ENCODE measurements around the gene CLEC10A. TPM values are rescaled to one million over a fixed set of nuclear protein-coding genes. Genes with fewer than 3 reads are reported as not detected.

Gene CLEC10A, protein sequence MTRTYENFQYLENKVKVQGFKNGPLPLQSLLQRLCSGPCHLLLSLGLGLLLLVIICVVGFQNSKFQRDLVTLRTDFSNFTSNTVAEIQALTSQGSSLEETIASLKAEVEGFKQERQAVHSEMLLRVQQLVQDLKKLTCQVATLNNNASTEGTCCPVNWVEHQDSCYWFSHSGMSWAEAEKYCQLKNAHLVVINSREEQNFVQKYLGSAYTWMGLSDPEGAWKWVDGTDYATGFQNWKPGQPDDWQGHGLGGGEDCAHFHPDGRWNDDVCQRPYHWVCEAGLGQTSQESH
- total RNA-seq = not detected in 2 replicates

DNA sequence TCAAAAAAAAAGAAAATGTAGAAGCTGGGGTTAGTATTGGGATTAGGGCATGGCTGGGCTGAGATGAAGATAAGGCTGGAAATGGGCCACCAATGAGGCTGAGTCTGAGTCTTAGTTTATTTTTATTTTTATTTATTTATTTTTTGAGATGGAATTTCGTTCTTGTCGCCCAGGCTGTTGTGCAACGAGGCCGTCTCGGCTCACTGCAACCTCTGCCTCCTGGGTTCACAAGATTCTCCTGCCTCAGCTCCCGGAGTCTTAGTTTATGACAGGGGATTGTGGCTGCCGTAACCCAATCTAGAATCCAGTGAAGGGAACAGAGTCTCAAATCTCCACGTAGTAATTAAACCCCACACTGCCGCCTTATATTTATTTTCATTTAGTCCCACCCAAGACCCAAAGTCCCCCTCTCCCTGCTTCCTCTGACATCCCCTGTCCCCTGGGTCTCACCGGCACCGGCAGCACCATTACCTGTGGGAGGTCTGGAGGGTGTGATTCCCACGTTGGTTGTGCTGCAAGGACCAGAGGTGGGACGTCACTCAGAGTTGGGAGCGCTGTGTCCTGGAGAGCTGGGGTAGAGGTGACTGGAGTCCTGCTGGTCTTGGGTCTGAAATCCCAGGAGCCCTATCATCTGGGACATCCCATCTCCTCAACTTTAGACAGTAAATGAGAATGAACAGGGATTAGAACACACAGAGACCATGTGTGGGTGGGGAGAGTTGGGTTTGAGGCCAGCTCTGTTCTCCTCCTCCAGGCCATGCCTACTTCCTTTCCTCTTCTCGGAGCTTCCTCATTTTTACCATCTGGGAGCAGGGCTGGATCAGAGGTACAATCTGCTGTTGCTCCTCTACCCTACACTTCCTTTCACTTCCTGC lies at the start of gene CLEC10A:
Gene CLEC10A (minus strand): TSS at position 671 of the 875 bp plus-strand sequence. CDS start 1,439 bp downstream, outside the sequence.

GRCh38 chr17:7114241-7114874 lies 34.3 kb upstream of the CLEC10A start, which contains the start of gene ASGR2:
Gene ASGR2 (minus strand): TSS chr17:7114822. CDS start chr17:7114240, 582 bp downstream.

GRCh38 chr17:7043497-7044198 lies 36.4 kb downstream of the CLEC10A start, which contains the start of gene SLC16A11:
Gene SLC16A11 (minus strand): TSS chr17:7044092. CDS start chr17:7043513, 579 bp downstream.

DNA sequence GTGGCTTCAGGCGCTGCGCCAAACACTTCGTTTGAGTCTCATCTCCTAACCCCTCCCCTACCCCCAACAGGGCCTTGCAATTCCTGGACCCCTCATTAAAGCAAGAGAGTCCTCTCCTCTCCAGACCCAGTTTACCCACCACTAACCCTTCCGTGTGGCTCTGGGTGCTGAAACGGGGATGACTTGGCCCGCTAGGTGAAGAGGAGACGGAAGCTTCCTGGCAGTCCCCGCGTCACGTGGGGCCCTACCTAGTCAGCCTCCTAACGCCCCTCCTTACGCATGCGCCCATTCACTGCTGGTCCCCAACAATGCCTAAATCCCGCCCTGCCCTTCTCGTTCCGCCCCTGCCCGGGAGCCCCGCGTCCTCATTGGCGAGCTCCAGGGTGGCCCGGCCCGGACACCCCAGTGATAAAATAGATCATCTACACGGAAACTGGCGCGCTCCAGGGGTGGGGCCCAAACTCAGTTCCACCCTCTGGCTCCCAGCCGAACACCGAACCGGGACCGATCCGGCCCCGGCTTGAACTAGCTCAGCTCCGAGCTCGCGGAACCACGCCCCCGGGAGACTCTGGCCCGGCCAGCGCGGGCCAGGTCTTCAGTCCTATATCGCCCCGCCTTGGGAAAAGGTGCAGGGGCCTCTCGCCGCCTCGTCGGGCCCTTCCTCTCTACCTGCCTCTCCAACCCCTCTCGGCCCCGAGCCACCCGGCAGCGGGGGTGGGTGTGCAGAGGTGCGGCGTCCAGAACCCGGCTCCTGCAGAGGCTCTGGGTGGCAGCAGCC lies 44.3 kb downstream of the CLEC10A start, which contains the start of gene SLC16A13:
Gene SLC16A13 (plus strand): TSS at position 425 of the 778 bp plus-strand sequence. CDS start 368 bp downstream, outside the sequence.

Other genes with a start within 250 kb of the CLEC10A start
- gene TEKT1, start 248.5 kb downstream of the CLEC10A start, total RNA-seq = not detected in 2 replicates
- not detected in 2 replicates for gene ALOX12, start 84.2 kb downstream of the CLEC10A start, total RNA-seq
- gene RNASEK, start 67.6 kb downstream of the CLEC10A start, total RNA-seq = 88.2 and 97.8 TPM in 2 replicates
- gene BCL6B, start 57.2 kb downstream of the CLEC10A start, total RNA-seq = 0.20 and 0.36 TPM in 2 replicates
- gene SLC16A13, start 44.2 kb downstream of the CLEC10A start, total RNA-seq = 0.85 and 1.1 TPM in 2 replicates
- gene SLC16A11, start 36.2 kb downstream of the CLEC10A start, total RNA-seq = 0.10 and 0.13 TPM in 2 replicates
- gene ASGR2, start 34.6 kb upstream of the CLEC10A start, total RNA-seq = not detected in 2 replicates
- gene ASGR1, start 99.1 kb upstream of the CLEC10A start, total RNA-seq = 0.26 and 0.43 TPM in 2 replicates
- gene DLG4, start 139.6 kb upstream of the CLEC10A start, total RNA-seq = 38.6 and 51.8 TPM in 2 replicates
- 253 and 331 TPM in 2 replicates for gene ACADVL, start 139.7 kb upstream of the CLEC10A start, total RNA-seq
- 57.9 and 79.4 TPM in 2 replicates for gene DVL2, start 154.3 kb upstream of the CLEC10A start, total RNA-seq
- gene PHF23, start 159.2 kb upstream of the CLEC10A start, total RNA-seq = 36.2 and 41.9 TPM in 2 replicates
- gene GABARAP, start 162.2 kb upstream of the CLEC10A start, total RNA-seq = 152 and 153 TPM in 2 replicates
- 71.7 and 85.0 TPM in 2 replicates for gene CTDNEP1, start 171.5 kb upstream of the CLEC10A start, total RNA-seq
- 23.6 and 23.8 TPM in 2 replicates for gene ELP5, start 172.0 kb upstream of the CLEC10A start, total RNA-seq
- gene CLDN7, start 182.2 kb upstream of the CLEC10A start, total RNA-seq = 0.33 and 0.65 TPM in 2 replicates
- 0.10 and 0.13 TPM in 2 replicates for gene SLC2A4, start 201.5 kb upstream of the CLEC10A start, total RNA-seq
- 0.07 TPM in 1 of 2 replicates, not detected in the other for gene YBX2, start 214.4 kb upstream of the CLEC10A start, total RNA-seq
- 351 and 391 TPM in 2 replicates for gene EIF5A, start 227.4 kb upstream of the CLEC10A start, total RNA-seq
- gene GPS2, start 235.1 kb upstream of the CLEC10A start, total RNA-seq = 20.3 and 20.4 TPM in 2 replicates
- gene NEURL4, start 249.1 kb upstream of the CLEC10A start, total RNA-seq = 21.6 and 31.2 TPM in 2 replicates

All from smooth muscle cell of the pulmonary artery (primary cell).